ENCODE data around the gene NACC1. TPM values are rescaled to one million over a fixed set of nuclear protein-coding genes. Genes with fewer than 3 reads are reported as not detected.

NACC1 gene
- total RNA-seq, 2 donors from 2014 or later = 56.7 to 119 TPM

DNA sequence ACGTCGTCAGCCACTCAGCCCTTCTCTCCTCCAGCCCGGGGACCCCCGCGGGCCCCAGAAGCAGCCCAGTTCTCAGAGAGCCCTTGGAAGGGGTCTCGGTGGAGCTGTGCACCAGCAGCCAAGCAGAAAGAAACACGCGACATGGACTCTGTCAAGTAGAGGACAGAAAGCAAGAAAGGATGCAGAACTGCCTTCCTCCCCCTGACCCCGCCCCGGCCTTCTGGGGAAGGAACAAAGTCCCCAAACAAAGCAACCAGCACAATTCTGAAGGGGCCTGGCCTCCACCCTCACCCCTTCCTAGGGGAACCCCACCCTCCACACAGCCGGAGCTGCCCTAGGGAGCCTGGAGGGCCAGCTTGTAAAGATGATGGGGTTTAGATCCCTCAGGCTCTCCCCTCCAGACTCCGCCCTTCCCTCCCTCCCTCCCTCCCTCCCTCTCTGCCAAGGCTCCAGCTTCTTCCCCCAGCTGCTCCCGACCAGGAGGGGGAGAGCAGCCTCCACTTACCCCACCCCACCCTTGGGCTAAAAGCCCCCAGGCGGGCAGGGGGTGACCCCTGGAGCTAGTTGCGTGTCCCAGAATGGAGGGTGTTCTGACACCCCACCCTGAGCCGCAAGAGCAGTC, 23.2 kb upstream of the NACC1 start:
- Histone ChIP-seq H3K27me3 (no peaks in the 10 kb centered on the region), H3K9ac (ENCODE audit: low read depth in 2 of 2, low read length in 2 of 2) (no peak overlapping the region), H3K27ac (no peak overlapping the region)

DNA sequence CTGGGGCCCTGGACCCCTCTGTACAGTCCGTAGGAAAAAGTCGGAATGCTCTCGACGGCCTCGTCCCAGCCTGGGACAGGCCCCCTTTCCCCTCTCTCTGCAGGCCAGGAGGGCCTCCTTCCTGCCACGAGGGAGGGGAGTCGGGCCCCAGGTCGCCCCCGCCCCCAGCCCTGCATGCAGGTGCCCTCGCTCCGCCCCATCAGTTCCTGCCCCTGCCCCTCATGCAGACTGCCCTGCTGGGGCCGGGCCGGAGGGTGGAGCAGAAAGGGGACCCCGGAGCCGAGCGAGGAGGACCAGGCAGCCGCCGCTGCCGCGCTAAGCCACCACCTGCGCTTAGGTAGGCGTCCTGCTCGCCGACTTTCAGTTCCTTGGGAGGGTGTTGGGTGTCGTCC, 22.7 kb upstream of the NACC1 start:
- TF ChIP-seq, protein P1, sequence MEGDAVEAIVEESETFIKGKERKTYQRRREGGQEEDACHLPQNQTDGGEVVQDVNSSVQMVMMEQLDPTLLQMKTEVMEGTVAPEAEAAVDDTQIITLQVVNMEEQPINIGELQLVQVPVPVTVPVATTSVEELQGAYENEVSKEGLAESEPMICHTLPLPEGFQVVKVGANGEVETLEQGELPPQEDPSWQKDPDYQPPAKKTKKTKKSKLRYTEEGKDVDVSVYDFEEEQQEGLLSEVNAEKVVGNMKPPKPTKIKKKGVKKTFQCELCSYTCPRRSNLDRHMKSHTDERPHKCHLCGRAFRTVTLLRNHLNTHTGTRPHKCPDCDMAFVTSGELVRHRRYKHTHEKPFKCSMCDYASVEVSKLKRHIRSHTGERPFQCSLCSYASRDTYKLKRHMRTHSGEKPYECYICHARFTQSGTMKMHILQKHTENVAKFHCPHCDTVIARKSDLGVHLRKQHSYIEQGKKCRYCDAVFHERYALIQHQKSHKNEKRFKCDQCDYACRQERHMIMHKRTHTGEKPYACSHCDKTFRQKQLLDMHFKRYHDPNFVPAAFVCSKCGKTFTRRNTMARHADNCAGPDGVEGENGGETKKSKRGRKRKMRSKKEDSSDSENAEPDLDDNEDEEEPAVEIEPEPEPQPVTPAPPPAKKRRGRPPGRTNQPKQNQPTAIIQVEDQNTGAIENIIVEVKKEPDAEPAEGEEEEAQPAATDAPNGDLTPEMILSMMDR (IDR thresholded peaks at IDR 0.05) = no peak
- H3K27me3 ChIP-seq = no peaks in the 10 kb centered on the region
- H3K9me3 ChIP-seq = no peaks in the 10 kb centered on the region
- no peak overlapping the region for H3K4me3 ChIP-seq
- no peaks in the 10 kb centered on the region for H3K36me3 ChIP-seq
- intact Hi-C loops (cut with DNase I) = loop anchor here (10.0 kb wide), 1 partner anchor 61 kb away; no protein-coding TSS in a partner anchor
- no peak overlapping the region for H3K9ac ChIP-seq (ENCODE audit: low read depth in 2 of 2, low read length in 2 of 2)
- H3K27ac ChIP-seq = no peak overlapping the region
- H3K4me1 ChIP-seq = peaks cover 14% of the 10 kb centered on the region
- DNase-seq = no peak

More for the DNA sequence above, 23.2 kb upstream of the NACC1 start:
- Histone ChIP-seq H3K4me3 (no peak overlapping the region), H3K9me3 (no peaks in the 10 kb centered on the region), H3K36me3 (no peaks in the 10 kb centered on the region), H3K4me1 (peaks cover 14% of the 10 kb centered on the region)
- DNase-seq = no peak
- TF ChIP-seq, protein P1 (IDR thresholded peaks at IDR 0.05) = no peak
- intact Hi-C loops (cut with DNase I) = loop anchor here (10.0 kb wide), 1 partner anchor 60 kb away; no protein-coding TSS in a partner anchor

DNA sequence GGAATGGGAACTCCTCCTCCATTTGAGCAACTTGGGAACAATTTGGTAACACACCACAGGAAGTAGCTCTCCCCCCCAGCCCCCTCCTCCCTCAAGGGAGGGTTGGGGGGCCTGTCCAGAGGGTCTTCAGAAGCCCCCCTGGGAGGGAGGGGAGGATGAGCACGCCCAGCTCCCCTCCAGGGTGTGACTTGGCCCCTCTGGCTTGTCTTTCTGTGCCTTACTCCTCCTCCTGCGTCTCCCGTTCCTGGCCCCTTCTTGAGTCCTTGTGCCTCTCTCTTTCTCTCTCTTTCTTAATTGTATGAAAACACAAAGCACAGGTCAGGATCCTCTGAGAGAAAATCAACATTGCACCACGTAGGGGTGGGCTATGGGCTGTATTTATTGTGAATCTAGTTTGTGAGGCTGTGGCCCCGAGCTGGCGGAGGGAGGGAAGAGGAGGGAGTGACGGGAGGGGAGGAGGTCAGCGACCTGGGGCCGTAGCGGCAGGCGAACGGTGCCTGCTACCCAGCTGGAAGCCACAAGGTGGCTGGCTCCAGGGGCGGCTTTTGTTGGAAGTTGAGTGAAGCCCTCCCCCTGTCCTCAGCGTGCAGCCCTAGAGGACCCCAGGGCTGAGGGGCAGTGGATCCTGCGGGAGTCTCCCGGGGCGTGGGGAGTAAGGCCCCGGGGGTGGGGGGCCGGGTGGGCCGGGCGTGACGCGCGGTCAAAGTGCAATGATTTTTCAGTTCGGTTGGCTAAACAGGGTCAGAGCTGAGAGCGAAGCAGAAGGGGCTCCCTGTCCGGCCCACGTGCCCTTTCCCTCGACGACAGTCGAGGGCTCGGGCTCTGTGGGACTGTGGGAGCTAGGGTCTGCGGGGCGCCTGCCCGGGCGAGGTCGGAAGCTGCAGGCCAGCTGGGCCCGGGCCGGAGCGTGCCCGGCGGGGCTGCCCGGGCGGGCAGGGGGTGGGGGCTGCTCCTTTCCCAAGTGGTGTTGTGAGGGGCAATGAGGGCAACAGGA, 21.8 kb upstream of the NACC1 start:
- Histone ChIP-seq H3K27me3 (no peaks in the 10 kb centered on the region), H3K9me3 (no peaks in the 10 kb centered on the region), H3K9ac (ENCODE audit: low read depth in 2 of 2, low read length in 2 of 2) (peak overlapping the region in 1 of 2 donors; percentile 26), H3K4me3 (no peak overlapping the region), H3K4me1 (peaks cover 14% of the 10 kb centered on the region), H3K27ac (peak overlapping the region; percentile 36), H3K36me3 (no peaks in the 10 kb centered on the region)
- DNase-seq = no peak
- intact Hi-C loops (cut with DNase I) = loop anchor here (10.0 kb wide), 1 partner anchor 61 kb away; no protein-coding TSS in a partner anchor
- TF ChIP-seq, protein P1 (IDR thresholded peaks at IDR 0.05) = no peak

DNA sequence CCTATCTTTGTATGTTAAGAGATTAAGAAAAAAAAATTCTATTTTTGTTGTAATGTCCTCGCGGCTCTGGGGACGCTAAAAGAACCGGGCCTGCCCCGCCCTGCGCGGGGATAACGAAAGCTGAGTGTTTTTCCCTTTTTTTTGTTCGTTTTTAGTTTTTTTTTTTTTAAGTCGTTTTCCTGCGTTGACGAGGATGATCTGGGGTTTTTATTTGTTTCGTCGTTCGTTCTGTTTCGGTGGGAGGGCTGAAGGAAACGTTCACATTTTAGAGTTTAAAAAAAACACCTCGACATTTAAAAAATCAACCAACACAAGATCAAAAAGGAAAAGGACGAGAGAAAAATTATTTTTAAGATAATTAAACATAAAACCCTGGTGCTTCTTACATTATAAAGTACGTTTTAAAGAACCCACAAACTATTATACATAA, 21.0 kb upstream of the NACC1 start:
- TF ChIP-seq, protein P1 (IDR thresholded peaks at IDR 0.05) = no peak
- DNase-seq = no peak
- no peaks in the 10 kb centered on the region for H3K36me3 ChIP-seq
- H3K4me3 ChIP-seq = peak overlapping the region; percentile 2
- intact Hi-C loops (cut with DNase I) = loop anchor here (10.0 kb wide), 1 partner anchor 62 kb away; no protein-coding TSS in a partner anchor
- H3K27me3 ChIP-seq = no peaks in the 10 kb centered on the region
- no peak overlapping the region for H3K9ac ChIP-seq (ENCODE audit: low read depth in 2 of 2, low read length in 2 of 2)
- H3K9me3 ChIP-seq = no peaks in the 10 kb centered on the region
- peaks cover 17% of the 10 kb centered on the region for H3K4me1 ChIP-seq
- H3K27ac ChIP-seq = peak overlapping the region; percentile 40

DNA sequence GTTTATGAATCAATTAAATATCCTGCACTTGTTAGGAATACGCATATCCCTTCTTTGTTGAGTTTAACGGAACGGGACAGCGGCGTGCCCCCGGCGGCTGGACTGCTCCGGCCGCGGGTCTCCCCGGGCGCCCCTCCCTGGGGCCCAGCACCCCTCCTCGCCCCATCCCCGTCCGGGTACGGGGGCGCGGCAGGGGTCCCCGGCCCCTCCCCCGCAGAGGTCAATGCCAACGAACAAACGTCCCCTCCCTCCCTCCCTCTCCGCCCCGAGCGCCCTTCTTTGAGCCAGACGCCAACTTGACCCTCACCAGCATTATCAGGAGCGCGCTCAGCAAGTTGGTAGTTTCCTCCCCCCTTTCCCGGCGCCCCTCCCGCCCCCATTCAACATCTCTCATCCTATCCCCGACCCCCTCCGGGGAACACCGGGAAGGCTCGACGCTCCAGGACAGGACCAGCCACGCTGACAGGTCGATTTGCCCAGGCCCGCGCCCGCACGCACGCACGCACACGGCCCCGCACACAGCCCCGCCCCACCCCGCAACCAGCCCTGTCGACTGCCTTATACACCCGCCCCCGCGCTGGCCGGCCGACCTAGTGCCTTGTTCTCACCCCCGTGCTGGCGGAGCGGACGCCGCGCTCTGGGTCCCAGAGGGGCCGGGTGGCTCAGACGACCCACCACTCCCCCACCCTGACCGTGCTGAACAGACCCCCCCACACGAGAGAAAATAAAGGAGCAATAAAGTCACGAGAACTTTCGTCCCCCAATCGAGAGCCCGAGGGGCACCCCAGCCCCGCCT, 20.4 kb upstream of the NACC1 start:
- peaks cover 23% of the 10 kb centered on the region for H3K4me1 ChIP-seq
- no peaks in the 10 kb centered on the region for H3K9me3 ChIP-seq
- no peaks in the 10 kb centered on the region for H3K36me3 ChIP-seq
- no peak overlapping the region for H3K9ac ChIP-seq (ENCODE audit: low read depth in 2 of 2, low read length in 2 of 2)
- H3K4me3 ChIP-seq = peak overlapping the region; percentile 13
- peak overlapping the region; percentile 65 for H3K27ac ChIP-seq
- intact Hi-C loops (cut with DNase I) = loop anchor here (10.0 kb wide), 1 partner anchor 63 kb away; no protein-coding TSS in a partner anchor
- no peaks in the 10 kb centered on the region for H3K27me3 ChIP-seq
- no peak for DNase-seq
- TF ChIP-seq, protein P1 (IDR thresholded peaks at IDR 0.05) = no peak

Measured in colonic mucosa (tissue), 4 donors.